ENCODE results near the gene SHROOM3. TPM values are rescaled to one million over a fixed set of nuclear protein-coding genes. Genes with fewer than 3 reads are reported as not detected.

SHROOM3 gene
- total RNA-seq, 6 experiments from 2014 or later, result 15.2 to 35.8 (median 29.9) TPM

- peaks cover 0 to 18% (median 8%) of the 10 kb centered on the region in 4 donors for H3K4me1 ChIP-seq
- intact Hi-C loops (cut with DNase I), result no loop called here
- DNase-seq, result no peak
- H3K27me3 ChIP-seq, result no peaks in the 10 kb centered on the region
- no peak overlapping the region for H3K27ac ChIP-seq
- 83% methylated on average over 12 of the region's 13 CpGs for WGBS (ENCODE audit: insufficient coverage, low coverage, low lambda C conversion rate, missing lambda C conversion rate)
- no peaks in the 10 kb centered on the region for H3K9me3 ChIP-seq
- H3K36me3 ChIP-seq, result peaks cover 0 to 6% (median under 1%) of the 10 kb centered on the region in 4 donors
- no peak overlapping the region for H3K4me3 ChIP-seq
- TF ChIP-seq CTCF (IDR thresholded peaks at IDR 0.05) (no peak), POLR2A (IDR thresholded peaks at IDR 0.05) (no peak)
- no peak for ATAC-seq
These were observed 124.4 kb downstream of the SHROOM3 start for GRCh38 chr4:76559236-76560071.

- Histone ChIP-seq H3K36me3 (peaks cover 0 to 6% (median under 1%) of the 10 kb centered on the region in 4 donors), H3K4me1 (peaks cover 0 to 18% (median 8%) of the 10 kb centered on the region in 4 donors), H3K4me3 (no peak overlapping the region), H3K27me3 (no peaks in the 10 kb centered on the region), H3K27ac (peak overlapping the region in 2 of 3 donors; percentile 69 to 72), H3K9me3 (no peaks in the 10 kb centered on the region)
- ATAC-seq (peak in 1 of 4 donors; percentile 57), DNase-seq (no peak)
- TF ChIP-seq POLR2A (IDR thresholded peaks at IDR 0.05) (no peak), CTCF (IDR thresholded peaks at IDR 0.05) (no peak)
- 47% methylated on average over 2 of the region's 2 CpGs for WGBS (ENCODE audit: insufficient coverage, low coverage, low lambda C conversion rate, missing lambda C conversion rate)
- intact Hi-C loops (cut with DNase I), result no loop called here
These were observed 127.1 kb downstream of the SHROOM3 start for GRCh38 chr4:76562161-76562560.

- H3K4me3 ChIP-seq, result no peak overlapping the region
- H3K36me3 ChIP-seq, result peaks cover 0 to 6% (median under 1%) of the 10 kb centered on the region in 4 donors
- no peak for DNase-seq
- WGBS (ENCODE audit: insufficient coverage, low coverage, low lambda C conversion rate, missing lambda C conversion rate), result 33% methylated on average over 4 of the region's 4 CpGs
- intact Hi-C loops (cut with DNase I), result no loop called here
- TF ChIP-seq CTCF (IDR thresholded peaks at IDR 0.05), result no peak
- no peak for TF ChIP-seq POLR2A (IDR thresholded peaks at IDR 0.05)
- ATAC-seq, result no peak
- peak overlapping the region; percentile 50 to 72 (median 69) for H3K27ac ChIP-seq
- no peaks in the 10 kb centered on the region for H3K27me3 ChIP-seq
- H3K4me1 ChIP-seq, result peaks cover 0 to 18% (median 8%) of the 10 kb centered on the region in 4 donors
- no peaks in the 10 kb centered on the region for H3K9me3 ChIP-seq
These were observed 127.9 kb downstream of the SHROOM3 start for GRCh38 chr4:76562836-76563453.

GRCh38 chr4:76563454-76564122 lies 128.6 kb downstream of the SHROOM3 start:
- no peak for DNase-seq
- peak; percentile 84 to 93 (median 86) for ATAC-seq
- 54% methylated on average over 6 of the region's 7 CpGs for WGBS (ENCODE audit: insufficient coverage, low coverage, low lambda C conversion rate, missing lambda C conversion rate)
- H3K27me3 ChIP-seq, result no peaks in the 10 kb centered on the region
- H3K4me1 ChIP-seq, result peaks cover 0 to 19% (median 8%) of the 10 kb centered on the region in 4 donors
- H3K4me3 ChIP-seq, result no peak overlapping the region
- H3K36me3 ChIP-seq, result peaks cover 0 to 6% (median under 1%) of the 10 kb centered on the region in 4 donors
- peak overlapping the region; percentile 50 to 80 (median 72) for H3K27ac ChIP-seq
- TF ChIP-seq CTCF (IDR thresholded peaks at IDR 0.05) (peak in 3 of 4 donors; percentile 4 to 34 (median 4)), POLR2A (IDR thresholded peaks at IDR 0.05) (no peak)
- intact Hi-C loops (cut with DNase I), result no loop called here
- no peaks in the 10 kb centered on the region for H3K9me3 ChIP-seq
